Stimulated activated CD4-positive, alpha-beta T cell treated with anti-CD3 and anti-CD28 coated beads, TNF-alpha, amount 100 ng/mL, for 48 hours (primary cell): Measurements from ENCODE around the gene KCNJ1.

ENCODE experiments used
- DNase-seq, 3 donors: peaks; one replicate each; pipeline ENCODE4 v3.0.0-alpha.2; 2020; ENCODE audit warnings: low read depth in 3 of 3

Gene KCNJ1

GRCh38 chr11:128882451-128882850 lies 15.4 kb upstream of the KCNJ1 start:
- no peak for DNase-seq

GRCh38 chr11:128881221-128881620 lies 14.1 kb upstream of the KCNJ1 start:
- DNase-seq: no peak

GRCh38 chr11:128879817-128880216 lies 12.7 kb upstream of the KCNJ1 start:
- no peak for DNase-seq

- DNase-seq: no peak
Measured at GRCh38 chr11:128878455-128878854, 11.4 kb upstream of the KCNJ1 start.

GRCh38 chr11:128877726-128878125 lies 10.6 kb upstream of the KCNJ1 start:
- DNase-seq: no peak

GRCh38 chr11:128876133-128876650 lies 9.1 kb upstream of the KCNJ1 start:
- DNase-seq: no peak

- DNase-seq: no peak
Measured at GRCh38 chr11:128874427-128874826, 7.3 kb upstream of the KCNJ1 start.

GRCh38 chr11:128872594-128872993 lies 5.5 kb upstream of the KCNJ1 start:
- no peak for DNase-seq

- DNase-seq: no peak
Measured at GRCh38 chr11:128872094-128872493, 5.0 kb upstream of the KCNJ1 start.

GRCh38 chr11:128871168-128871610 lies 4.1 kb upstream of the KCNJ1 start:
- no peak for DNase-seq

GRCh38 chr11:128868841-128869671 lies 2.0 kb upstream of the KCNJ1 start:
- no peak for DNase-seq

GRCh38 chr11:128865490-128865889 lies 1.6 kb downstream of the KCNJ1 start:
- DNase-seq: no peak

GRCh38 chr11:128862908-128863660 lies 4.0 kb downstream of the KCNJ1 start:
- DNase-seq: no peak

- DNase-seq: no peak
Measured at GRCh38 chr11:128862406-128862805, 4.7 kb downstream of the KCNJ1 start.

GRCh38 chr11:128860571-128861361 lies 6.3 kb downstream of the KCNJ1 start:
- DNase-seq: no peak

GRCh38 chr11:128859563-128860441 lies 7.3 kb downstream of the KCNJ1 start:
- peak; percentile 62 to 70 (median 63) for DNase-seq

GRCh38 chr11:128857341-128857740 lies 9.8 kb downstream of the KCNJ1 start:
- no peak for DNase-seq

- no peak for DNase-seq
Measured at GRCh38 chr11:128856241-128856640, 10.9 kb downstream of the KCNJ1 start.

- DNase-seq: no peak
Measured at GRCh38 chr11:128854841-128855240, 12.3 kb downstream of the KCNJ1 start.

- DNase-seq: no peak
Measured at GRCh38 chr11:128853559-128853958, 13.5 kb downstream of the KCNJ1 start.
